HPDE6-E6E7 (cell line): ENCODE measurements around the gene TRIM38.
"Not testable (repeated sequence)": the region's sequence is repeated elsewhere in the genome, so short reads cannot be mapped to it uniquely, and the experiment has no call there.

ENCODE experiments used
- DNase-seq: peaks from one replicate; pipeline ENCODE4 v3.0.0; 2011; ENCODE audit warnings: missing footprints; ENCODE audit errors: extremely low spot score

TRIM38 gene

GRCh38 chr6:25962149-25963127, at the start of gene TRIM38:
TSS of gene TRIM38 (plus strand) at chr6:25962802. CDS start at chr6:25966523, 3,721 bp downstream.
- peak; percentile 85 for DNase-seq

GRCh38 chr6:25913741-25914140, 48.9 kb upstream of the TRIM38 start:
- no peak for DNase-seq

GRCh38 chr6:25916330-25916729, 46.3 kb upstream of the TRIM38 start:
- no peak for DNase-seq

GRCh38 chr6:25916789-25917490, 45.7 kb upstream of the TRIM38 start:
- no peak for DNase-seq

- no peak for DNase-seq
Observed at GRCh38 chr6:25918083-25918683, 44.4 kb upstream of the TRIM38 start.

- no peak for DNase-seq
Observed at GRCh38 chr6:25919657-25920056, 42.9 kb upstream of the TRIM38 start.

GRCh38 chr6:25921525-25922203, 40.9 kb upstream of the TRIM38 start:
- DNase-seq, result no peak

- DNase-seq, result no peak
Observed at GRCh38 chr6:25922301-25922700, 40.3 kb upstream of the TRIM38 start.

- no peak for DNase-seq
Observed at GRCh38 chr6:25925876-25926275, 36.7 kb upstream of the TRIM38 start.

GRCh38 chr6:25927178-25927577, 35.4 kb upstream of the TRIM38 start:
- no peak for DNase-seq

- no peak for DNase-seq
Observed at GRCh38 chr6:25927756-25928216, 34.8 kb upstream of the TRIM38 start.

GRCh38 chr6:25928562-25929324, 33.9 kb upstream of the TRIM38 start:
- no peak for DNase-seq

- not testable (repeated sequence) for DNase-seq
Observed at GRCh38 chr6:25929785-25930184, 32.8 kb upstream of the TRIM38 start.

GRCh38 chr6:25930532-25931410, 31.8 kb upstream of the TRIM38 start, which contains the start of gene SLC17A2:
TSS of gene SLC17A2 (minus strand) at chr6:25930691. CDS start at chr6:25925796, 4,895 bp downstream.
- DNase-seq, result no peak

- no peak for DNase-seq
Observed at GRCh38 chr6:25931411-25931709, 31.2 kb upstream of the TRIM38 start.

- no peak for DNase-seq
Observed at GRCh38 chr6:25934156-25934555, 28.4 kb upstream of the TRIM38 start.

- DNase-seq, result no peak
Observed at GRCh38 chr6:25934735-25935313, 27.8 kb upstream of the TRIM38 start.

GRCh38 chr6:25935953-25936352, 26.6 kb upstream of the TRIM38 start:
- no peak for DNase-seq

GRCh38 chr6:25939593-25939992, 23.0 kb upstream of the TRIM38 start:
- DNase-seq, result no peak
